Hematopoietic multipotent progenitor cell treated with erythropoietin and hydrocortisone succinate and interleukin-3 and kit ligand, for 15 days (in vitro differentiated cells): ENCODE results near the gene FTHL17.

Experiments
- DNase-seq: peaks from one replicate; pipeline ENCODE4 v3.0.0-alpha.2; 2015; ENCODE audit warnings: low spot score

FTHL17 gene

GRCh38 chrX:31071725-31072124, at the start of gene FTHL17:
Gene FTHL17, minus strand, starts transcription at chrX:31072041. Its CDS starts 88 bp downstream, at chrX:31071953.
- no peak for DNase-seq

DNA sequence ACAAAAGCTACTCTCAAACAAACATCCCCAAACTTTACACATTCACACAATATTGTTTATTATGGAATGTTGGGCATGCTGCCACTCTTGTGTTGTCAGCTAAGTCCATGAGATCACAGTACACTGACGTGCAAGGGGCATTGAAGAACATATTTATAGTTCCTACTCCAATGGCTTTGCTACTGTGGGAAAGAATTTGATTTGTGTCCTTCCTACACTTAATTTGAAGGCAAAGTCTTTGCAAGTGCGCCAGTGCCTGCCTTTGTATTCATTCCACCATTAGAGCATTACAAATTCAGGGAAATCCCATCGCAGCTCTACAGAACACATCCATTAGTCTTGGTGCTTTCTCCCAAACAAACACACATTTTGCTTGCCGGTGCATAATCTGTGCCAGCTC, 45.4 kb upstream of the FTHL17 start:
- DNase-seq: no peak

- DNase-seq: no peak
Observed at GRCh38 chrX:31115398-31115797, 43.6 kb upstream of the FTHL17 start.

GRCh38 chrX:31114858-31115257, 43.0 kb upstream of the FTHL17 start:
- DNase-seq: no peak

- no peak for DNase-seq
Observed at GRCh38 chrX:31112226-31112999, 40.6 kb upstream of the FTHL17 start.

DNA sequence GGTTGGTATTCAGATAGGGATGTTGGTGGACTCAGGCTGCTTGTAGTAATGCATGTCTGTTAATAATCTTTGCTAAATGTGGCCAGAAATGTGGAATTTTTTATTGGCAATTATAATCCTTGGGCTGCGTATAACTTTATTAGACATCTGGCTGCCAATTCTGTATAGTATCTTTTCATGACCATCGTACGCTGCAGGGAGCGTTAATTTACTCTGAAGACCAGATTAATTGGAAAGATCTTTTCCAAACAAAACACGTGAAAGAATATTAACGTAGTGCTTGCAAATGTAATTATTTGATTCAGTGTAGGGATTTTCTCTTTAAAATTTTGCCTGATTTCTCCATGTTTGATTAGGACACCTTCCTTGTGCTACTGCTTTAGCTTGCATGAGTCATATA, 38.8 kb upstream of the FTHL17 start:
- DNase-seq: no peak

DNA sequence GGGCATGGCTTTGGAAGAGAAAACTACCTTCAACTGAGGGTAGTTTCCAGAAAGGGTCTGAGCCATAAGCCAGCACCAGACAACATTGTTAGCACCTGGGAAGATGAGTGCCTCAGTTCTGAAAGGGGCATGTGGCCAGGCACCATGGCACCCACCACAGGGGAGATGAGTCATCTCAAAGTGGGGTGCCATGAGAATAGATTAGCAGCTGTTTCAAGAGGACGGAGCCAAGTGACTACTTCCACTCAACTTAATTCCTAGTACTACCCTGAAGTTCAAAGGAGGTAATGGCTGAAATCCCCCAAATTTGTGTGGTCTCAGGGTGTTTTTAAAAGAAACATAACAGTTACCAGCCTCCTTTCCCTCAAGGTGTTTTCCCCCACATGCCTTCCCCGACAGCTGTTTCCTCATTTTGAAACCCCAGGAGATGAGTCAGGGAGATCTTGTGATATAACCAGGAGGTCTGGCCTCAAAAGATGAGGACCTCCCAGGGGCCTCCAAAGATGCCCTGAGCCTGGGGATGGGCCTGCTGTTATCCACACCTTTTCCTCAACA, 27.8 kb upstream of the FTHL17 start:
- no peak for DNase-seq

GRCh38 chrX:31098079-31098478, 26.2 kb upstream of the FTHL17 start:
- no peak for DNase-seq

- no peak for DNase-seq
Observed at GRCh38 chrX:31093639-31093975, 21.8 kb upstream of the FTHL17 start.

- no peak for DNase-seq
Observed at GRCh38 chrX:31092970-31093638, 21.3 kb upstream of the FTHL17 start.

- no peak for DNase-seq
Observed at GRCh38 chrX:31092476-31092875, 20.6 kb upstream of the FTHL17 start.

DNA sequence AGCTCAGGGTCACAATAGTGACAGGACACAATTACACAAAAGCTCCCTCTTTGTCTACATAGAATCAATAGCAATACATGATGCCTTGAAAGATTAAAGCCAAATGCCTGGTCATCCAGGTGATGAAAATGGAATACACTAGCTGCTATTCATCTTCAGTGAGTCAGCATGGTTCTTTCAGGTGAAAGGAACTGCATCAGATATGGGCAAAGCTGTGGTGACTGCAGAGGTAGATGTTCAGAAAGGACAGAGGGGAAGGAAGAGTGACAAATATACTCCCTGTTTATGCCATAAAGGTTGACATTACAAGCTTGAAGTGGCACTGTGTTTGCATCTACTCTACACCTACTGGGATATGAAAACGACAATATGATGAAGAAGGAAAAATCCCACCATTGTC, 20.0 kb upstream of the FTHL17 start:
- DNase-seq: no peak

DNA sequence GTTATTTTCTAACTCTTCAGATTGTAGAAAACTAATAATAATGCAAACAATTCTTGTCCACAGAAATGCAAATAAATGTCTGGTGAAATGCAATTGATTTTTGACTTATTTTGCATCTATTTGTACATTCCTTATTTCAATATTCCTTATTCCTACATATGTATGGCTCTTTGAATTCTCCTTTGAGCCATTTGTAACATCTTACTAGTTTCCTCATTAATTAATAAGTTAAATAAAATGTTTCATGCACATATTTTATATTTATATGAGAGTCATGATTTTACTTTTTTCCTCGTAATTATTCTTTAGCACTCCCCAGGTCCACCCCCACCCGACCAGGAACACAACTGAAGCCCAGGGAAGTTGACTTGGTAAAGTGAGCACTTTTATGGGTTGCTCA, 2.7 kb upstream of the FTHL17 start:
- DNase-seq: no peak

GRCh38 chrX:31071262-31071661, 579 bp downstream of the FTHL17 start:
- no peak for DNase-seq

DNA sequence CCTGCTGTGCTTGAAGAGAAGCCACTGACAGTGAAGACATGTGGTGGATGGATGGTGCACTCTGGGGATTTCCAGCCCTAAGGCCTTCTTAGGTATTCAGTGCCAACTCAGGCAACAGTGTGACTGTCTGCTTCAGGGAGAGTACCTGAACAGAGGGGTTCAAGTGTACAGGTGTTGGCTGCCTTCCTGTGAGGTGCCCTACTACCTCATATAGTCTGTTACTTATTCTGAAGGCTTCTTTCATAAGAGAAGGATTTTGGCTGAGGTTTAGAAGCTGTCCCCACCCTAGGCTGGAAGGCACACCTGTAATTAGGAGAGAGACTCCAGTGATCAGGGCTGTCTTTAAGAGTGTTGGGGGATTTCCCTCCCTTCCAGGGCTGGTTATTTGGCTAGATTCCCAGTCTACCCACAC, 1.8 kb downstream of the FTHL17 start:
- DNase-seq: no peak

GRCh38 chrX:31063114-31063513, 8.7 kb downstream of the FTHL17 start:
- DNase-seq: no peak

GRCh38 chrX:31061091-31061490, 10.8 kb downstream of the FTHL17 start:
- no peak for DNase-seq

DNA sequence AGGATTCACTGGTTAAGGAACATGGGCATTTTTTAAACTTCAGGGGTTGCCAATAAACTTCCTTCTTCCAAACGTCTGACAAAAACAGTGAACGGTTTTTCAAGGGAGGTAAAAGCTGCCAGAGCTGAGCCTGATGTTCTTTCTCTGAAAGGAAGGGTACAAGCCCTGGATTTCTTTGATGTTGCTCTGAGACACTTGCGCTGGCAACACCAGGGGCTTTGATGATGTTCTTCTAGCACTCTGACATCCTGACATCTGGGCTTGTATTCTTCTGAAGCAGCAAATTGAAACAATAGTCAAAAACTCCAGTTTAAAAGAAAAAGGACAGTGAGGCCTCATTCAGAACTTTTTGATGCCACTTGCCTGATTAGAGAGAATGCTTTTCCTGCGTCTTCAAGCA, 11.8 kb downstream of the FTHL17 start:
- no peak for DNase-seq

DNA sequence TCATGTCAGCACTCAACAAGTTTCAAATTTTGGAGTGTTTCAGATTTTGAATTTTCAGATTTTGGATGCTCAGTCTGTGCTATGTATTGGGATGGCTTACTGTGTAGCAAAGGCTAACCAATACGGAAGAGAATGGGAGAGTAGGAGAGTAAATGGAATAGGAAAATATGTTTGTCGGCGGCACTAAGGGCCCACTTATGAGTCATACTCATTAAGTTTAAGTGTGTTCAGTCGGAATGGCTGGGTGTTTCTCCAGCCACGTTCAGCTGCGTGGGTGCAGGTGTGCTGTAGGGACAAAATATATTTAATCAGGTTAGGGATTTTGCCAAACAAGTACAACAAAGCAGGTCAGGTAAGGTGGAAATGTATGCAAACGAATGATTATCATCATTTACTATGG, 13.6 kb downstream of the FTHL17 start:
- DNase-seq: no peak

DNA sequence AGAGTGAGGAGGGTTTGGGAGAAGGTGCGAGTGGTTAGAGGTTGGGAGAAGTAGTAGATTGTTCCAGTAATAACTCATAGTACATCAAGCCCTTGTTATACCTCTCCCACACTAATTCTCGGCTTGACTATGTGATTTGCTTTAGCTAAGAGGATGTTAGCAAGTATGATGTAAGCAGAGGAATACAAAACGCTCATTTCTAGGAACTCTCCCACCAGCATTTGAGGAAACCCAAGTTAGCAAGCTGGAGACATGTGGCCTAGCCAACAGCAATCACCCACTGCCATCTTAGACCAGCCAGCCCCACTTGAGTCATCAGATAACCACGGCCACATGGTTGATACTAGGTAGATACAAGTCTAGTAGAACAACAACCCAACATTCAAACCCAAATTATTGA, 14.2 kb downstream of the FTHL17 start:
- no peak for DNase-seq

DNA sequence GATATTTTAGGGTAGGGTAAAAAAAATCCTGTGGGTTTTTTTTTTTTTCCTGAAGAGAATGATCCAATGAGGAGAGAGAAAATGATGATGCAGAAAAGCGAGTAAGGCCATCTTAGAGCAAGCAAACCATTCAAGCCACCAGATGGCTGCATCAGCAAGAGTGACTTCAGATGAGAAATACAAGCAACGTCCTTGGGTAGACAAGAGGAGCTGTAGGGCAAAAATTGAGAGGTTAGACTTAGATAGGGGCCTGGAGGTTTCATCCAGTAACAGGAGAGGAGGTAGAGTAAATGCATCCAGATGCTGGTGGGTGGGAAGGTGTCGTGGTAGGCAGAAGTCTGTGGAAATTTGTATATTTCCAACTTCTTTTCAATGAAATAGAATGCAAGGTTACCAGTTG, 14.6 kb downstream of the FTHL17 start:
- no peak for DNase-seq

GRCh38 chrX:31053621-31054020, 18.2 kb downstream of the FTHL17 start:
- DNase-seq: no peak

GRCh38 chrX:31039327-31039711, 32.5 kb downstream of the FTHL17 start:
- DNase-seq: no peak
